ENCODE results near the gene MKI67.
"Not testable (repeated sequence)": the region's sequence is repeated elsewhere in the genome, so short reads cannot be mapped to it uniquely, and the experiment has no call there.

MKI67 gene

DNA sequence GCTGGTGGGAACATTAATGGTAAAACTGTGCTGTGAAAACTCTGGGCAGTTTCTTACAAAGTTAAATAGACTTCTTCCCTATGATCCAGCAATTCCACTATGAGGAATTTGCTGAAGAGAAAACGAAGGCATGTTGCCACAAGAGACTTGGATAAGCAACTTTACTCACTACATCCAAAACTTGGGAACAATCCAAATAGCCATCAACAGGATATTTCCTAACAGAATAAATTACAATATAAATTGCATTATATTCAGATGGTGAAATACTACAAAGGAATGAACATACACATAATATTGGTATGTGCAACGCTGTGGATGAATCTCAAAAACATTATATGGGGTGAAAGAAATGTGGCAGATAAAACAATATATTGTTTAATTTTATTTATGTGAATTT lies 21.4 kb upstream of the MKI67 start:
- TF ChIP-seq, protein P1, sequence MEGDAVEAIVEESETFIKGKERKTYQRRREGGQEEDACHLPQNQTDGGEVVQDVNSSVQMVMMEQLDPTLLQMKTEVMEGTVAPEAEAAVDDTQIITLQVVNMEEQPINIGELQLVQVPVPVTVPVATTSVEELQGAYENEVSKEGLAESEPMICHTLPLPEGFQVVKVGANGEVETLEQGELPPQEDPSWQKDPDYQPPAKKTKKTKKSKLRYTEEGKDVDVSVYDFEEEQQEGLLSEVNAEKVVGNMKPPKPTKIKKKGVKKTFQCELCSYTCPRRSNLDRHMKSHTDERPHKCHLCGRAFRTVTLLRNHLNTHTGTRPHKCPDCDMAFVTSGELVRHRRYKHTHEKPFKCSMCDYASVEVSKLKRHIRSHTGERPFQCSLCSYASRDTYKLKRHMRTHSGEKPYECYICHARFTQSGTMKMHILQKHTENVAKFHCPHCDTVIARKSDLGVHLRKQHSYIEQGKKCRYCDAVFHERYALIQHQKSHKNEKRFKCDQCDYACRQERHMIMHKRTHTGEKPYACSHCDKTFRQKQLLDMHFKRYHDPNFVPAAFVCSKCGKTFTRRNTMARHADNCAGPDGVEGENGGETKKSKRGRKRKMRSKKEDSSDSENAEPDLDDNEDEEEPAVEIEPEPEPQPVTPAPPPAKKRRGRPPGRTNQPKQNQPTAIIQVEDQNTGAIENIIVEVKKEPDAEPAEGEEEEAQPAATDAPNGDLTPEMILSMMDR (IDR thresholded peaks at IDR 0.05; ENCODE audit: insufficient read depth, low read depth, low read length, missing control alignments) = no peak
- DNase-seq (ENCODE audit: low read depth) = peak; percentile 93
- H3K4me3 ChIP-seq (ENCODE audit: low read length) = no peak overlapping the region

DNA sequence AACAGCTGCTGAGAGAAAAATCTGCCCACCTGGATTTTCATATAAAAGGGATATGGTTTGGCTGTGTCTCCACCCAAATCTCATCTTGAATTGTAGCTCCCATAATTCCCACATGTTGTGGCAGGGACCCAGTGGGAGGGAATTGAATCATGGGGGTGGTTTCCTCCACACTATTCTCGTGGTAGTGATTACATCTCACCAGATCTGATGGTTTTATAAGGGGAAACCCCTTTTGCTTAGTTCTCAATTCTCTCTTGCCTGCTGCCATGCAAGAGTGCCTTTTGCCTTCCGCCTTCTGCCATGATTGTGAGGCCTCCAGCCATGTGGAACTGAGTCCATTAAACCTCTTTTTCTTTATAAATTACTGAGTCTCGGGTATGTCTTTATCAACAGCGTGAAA lies 20.8 kb upstream of the MKI67 start:
- no peak for DNase-seq (ENCODE audit: low read depth)
- no peak overlapping the region for H3K4me3 ChIP-seq (ENCODE audit: low read length)
- TF ChIP-seq, protein P1 (IDR thresholded peaks at IDR 0.05; ENCODE audit: insufficient read depth, low read depth, low read length, missing control alignments) = no peak

DNA sequence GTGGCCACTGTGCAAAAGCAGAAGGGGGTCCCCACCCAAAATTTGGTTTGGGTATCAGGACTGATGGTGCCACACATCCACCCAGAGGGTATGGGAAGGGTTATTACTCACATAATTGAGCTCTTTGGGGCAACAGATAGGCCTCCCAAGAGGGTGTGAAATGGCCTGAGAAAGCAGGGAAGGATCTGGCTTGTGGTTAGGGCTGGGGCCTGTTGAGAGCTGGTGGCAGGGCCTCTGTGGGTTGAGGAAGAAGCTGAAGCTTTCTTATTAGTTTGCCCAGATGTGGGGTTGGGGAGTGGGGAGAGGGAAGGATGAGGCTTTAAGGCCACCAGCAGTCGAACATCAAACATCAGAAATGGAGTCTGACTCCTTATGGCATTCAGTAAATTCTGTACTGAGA lies 18.3 kb upstream of the MKI67 start:
- no peak for DNase-seq (ENCODE audit: low read depth)
- TF ChIP-seq, protein P1 (IDR thresholded peaks at IDR 0.05; ENCODE audit: insufficient read depth, low read depth, low read length, missing control alignments) = no peak
- H3K4me3 ChIP-seq (ENCODE audit: low read length) = no peak overlapping the region

DNA sequence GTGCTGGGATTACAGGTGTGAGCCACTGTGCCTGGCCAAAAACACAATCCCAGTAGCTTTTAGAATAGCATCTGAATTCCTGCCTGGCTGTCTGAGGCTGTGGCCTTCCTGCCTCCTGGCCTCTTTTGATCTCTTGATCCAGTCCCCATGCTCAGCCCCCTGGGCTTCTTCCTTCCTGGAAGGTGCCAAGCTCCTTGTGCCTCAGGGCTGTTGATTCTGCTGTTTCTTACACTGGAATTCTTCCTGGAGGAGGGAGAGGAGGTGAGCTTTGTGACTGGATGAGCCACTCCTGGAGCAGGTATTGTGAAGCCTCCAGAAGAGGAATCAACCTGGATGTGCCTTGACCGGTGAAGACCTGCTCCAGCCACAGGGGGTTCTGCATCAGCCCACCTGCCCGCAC lies 17.3 kb upstream of the MKI67 start:
- H3K4me3 ChIP-seq (ENCODE audit: low read length) = no peak overlapping the region
- DNase-seq (ENCODE audit: low read depth) = no peak
- TF ChIP-seq, protein P1 (IDR thresholded peaks at IDR 0.05; ENCODE audit: insufficient read depth, low read depth, low read length, missing control alignments) = no peak

DNA sequence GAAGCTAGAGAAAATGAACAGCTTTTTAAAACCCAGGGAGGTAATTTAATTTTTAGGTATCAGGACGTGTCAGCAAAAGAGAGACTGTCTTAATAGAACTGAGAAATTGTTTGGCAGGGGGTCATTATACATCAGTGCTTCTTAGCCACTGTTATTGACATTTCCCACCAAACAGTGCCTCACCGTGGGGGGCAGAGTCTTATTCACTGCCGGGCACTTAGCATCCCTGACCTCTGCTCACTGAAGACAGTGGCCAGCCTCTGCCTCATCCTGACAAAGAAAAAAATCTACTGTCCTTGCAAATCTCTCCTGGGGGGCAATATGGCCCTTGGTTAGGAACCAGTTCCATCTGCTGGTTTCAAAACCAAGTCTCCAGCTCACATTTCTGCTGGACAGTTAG lies 14.2 kb upstream of the MKI67 start:
- TF ChIP-seq, protein P1 (IDR thresholded peaks at IDR 0.05; ENCODE audit: insufficient read depth, low read depth, low read length, missing control alignments) = no peak

DNA sequence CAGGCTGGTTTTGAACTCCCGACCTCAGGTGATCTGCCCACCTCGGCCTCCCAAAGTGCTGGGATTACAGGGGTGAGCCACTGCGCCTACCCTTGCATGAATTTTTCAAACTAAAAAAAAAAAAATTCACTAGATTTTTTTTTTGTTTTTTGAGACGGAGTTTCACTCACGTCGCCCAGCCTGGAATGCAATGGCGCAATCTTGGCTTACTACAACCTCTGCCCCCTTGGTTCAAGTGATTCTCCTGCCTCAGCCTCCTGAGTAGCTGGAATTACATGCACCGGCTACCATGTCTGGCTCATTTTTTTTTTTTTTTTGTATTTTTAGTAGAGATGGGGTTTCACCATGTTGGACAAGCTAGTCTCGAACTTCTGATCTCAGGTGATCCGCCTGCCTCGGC lies 12.2 kb upstream of the MKI67 start:
- DNase-seq (ENCODE audit: low read depth); H3K4me3 ChIP-seq (ENCODE audit: low read length): not testable (repeated sequence)

More for the DNA sequence above, 14.2 kb upstream of the MKI67 start:
- DNase-seq (ENCODE audit: low read depth) = no peak
- H3K4me3 ChIP-seq (ENCODE audit: low read length) = no peak overlapping the region

DNA sequence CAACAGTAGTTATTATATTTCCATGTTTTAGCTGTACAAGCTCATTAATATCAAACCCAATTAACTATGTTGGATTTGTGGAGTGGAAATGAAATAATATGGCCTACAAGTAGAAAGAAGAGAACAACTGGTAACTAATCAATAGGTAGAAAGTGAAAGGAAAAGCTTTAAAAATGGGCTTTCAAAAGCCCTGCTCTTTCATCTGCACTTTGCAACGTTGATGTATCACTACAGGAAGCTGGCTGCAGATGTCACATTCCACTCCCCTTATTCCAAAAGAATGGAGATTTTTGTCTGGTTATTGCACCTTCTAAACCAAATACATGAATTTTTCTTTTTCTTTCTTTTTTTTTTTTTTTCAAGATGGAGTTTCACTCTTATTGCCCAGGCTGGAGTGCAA lies 11.7 kb upstream of the MKI67 start:
- H3K4me3 ChIP-seq (ENCODE audit: low read length) = no peak overlapping the region
- TF ChIP-seq, protein P1 (IDR thresholded peaks at IDR 0.05; ENCODE audit: insufficient read depth, low read depth, low read length, missing control alignments) = no peak
- DNase-seq (ENCODE audit: low read depth) = no peak

DNA sequence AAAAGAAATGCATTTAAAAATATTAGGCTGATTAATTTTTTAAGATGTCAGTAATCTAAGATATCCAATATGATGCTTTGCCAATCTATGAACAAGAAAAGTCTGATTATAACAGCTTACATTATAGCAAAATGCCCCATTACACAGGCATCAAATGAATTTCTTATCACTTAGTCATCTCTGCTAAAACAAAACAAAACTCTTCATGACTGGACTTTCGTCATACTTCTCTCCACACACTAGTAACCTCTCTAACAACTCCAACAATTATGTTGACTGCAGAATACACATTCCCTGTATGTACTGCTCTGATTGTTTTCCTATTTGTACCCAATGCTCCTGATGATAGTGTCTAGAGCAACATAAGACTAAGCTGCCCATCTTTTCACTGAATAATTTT lies 3.8 kb upstream of the MKI67 start:
- TF ChIP-seq, protein P1 (IDR thresholded peaks at IDR 0.05; ENCODE audit: insufficient read depth, low read depth, low read length, missing control alignments) = no peak
- DNase-seq (ENCODE audit: low read depth) = peak; percentile 79
- no peak overlapping the region for H3K4me3 ChIP-seq (ENCODE audit: low read length)

Measured in epithelial cell of esophagus (primary cell).